Measurements from ENCODE around the gene ANKRD63. TPM values are rescaled to one million over a fixed set of nuclear protein-coding genes. Genes with fewer than 3 reads are reported as not detected.

Gene ANKRD63
- total and polyA plus RNA-seq, 9 of the 15 experiments (the other 6 are each of a cell fraction or from before 2014, with no cell fraction given), result 1.3 to 2.0 (median 1.8) TPM; not detected in 6

DNA sequence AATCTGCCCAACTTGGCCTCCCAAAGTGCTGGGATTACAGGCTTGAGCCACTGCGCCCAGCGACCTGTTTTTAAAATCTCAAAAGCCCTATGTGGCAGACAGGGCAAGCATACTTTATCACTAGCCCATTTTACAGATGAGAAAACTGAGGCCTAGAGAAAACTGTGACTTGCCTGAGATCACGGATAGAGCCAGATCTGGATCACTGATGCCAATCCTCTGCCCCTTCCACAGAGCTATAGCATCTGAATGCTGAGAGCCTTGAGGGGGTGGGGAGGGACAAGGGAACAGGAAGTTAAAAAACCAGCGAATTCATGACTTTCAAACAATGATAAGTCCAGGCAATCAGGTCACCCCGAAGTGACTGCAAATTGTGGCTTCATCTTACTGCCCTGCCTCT is 7.3 kb downstream of the ANKRD63 start (continued):
- no peak for TF ChIP-seq FOXM1 (IDR thresholded peaks at IDR 0.05; ENCODE audit: low read depth)
- no peak for TF ChIP-seq FOXM1 (CRISPR knock-in tag; IDR thresholded peaks at IDR 0.05; ENCODE audit: low read depth)
- TF ChIP-seq SMARCA5 (IDR thresholded peaks at IDR 0.05), result peak; percentile 66; the same call in 1 of the 2 replicates
- TF ChIP-seq KDM1A (IDR thresholded peaks at IDR 0.05), result peak; percentile 78 to 89

GRCh38 chr15:40274350-40275274 is 8.3 kb downstream of the ANKRD63 start:
- Histone ChIP-seq H3K9me3 (replicated peaks; ENCODE audit: control insufficient read depth, insufficient read depth, low read depth, low read length) (no peaks in the 10 kb centered on the region), H3K4me2 (ENCODE audit: insufficient read depth, low read length) (no peak overlapping the region), H4K20me1 (replicated peaks; ENCODE audit: control insufficient read depth, insufficient read depth, low read length) (0 out of 2 replicates have a peak, but pooled peaks cover 3% of the 10 kb centered on the region), H2AFZ (ENCODE audit: low read depth, low read length) (peak overlapping the region; percentile 79), H3K9me1 (ENCODE audit: control insufficient read depth, insufficient read depth, low read length) (no peaks in the 10 kb centered on the region), H3K27ac (ENCODE audit: extremely low read depth, low read depth, low read length) (no peak overlapping the region), H3K4me1 (replicated peaks in 1 of 2; ENCODE audit: control insufficient read depth in 2 of 2, insufficient read depth in 2 of 2, low read length in 2 of 2) (peaks cover 13 to 38% of the 10 kb centered on the region in 2 experiments), H3K36me3 (ENCODE audit: control insufficient read depth, insufficient read depth, low read length) (no peaks in the 10 kb centered on the region), H3K27me3 (ENCODE audit: control insufficient read depth in 2 of 2, insufficient read depth in 2 of 2, low read length in 2 of 2) (peaks cover 0 to 16% of the 10 kb centered on the region in 2 experiments; a peak in 2 of 5 replicates), H3K79me2 (ENCODE audit: control insufficient read depth, insufficient read depth, low read length) (no peaks in the 10 kb centered on the region), H3K9ac (ENCODE audit: insufficient read depth in 1 of 2, low read depth in 2 of 2, low read length in 2 of 2) (peak overlapping the region in 1 of 2 experiments; percentile 33; a peak in 1 of 4 replicates), H3K4me3 (no peak overlapping the region)
- peak; percentile 78 for ATAC-seq
- intact Hi-C loops (cut with micrococcal nuclease) (loop anchor here (1.0 to 5.0 kb wide), 4 partner anchors 42 to 487 kb away; no protein-coding TSS in a partner anchor), in situ Hi-C loops (cut with MboI) (loop anchor here (5.0 kb wide), 3 partner anchors 38 to 227 kb away; no protein-coding TSS in a partner anchor)
- DNase-seq (ENCODE audit: extremely low read depth in 1 of 4, low spot score in 3 of 4), result peak; percentile 79 to 91 (median 82)
- peak; percentile 94 for FAIRE-seq
- CTCF ChIA-PET (ENCODE audit: low intra/inter-chr PET ratio), result interaction anchor here (0.6 to 7.1 kb wide), 16 partner anchors 10 to 589 kb away, joined by 3 to 218 read pairs (median 4); no protein-coding TSS in a partner anchor
- no TSS peak for BruUV-seq (replicated peaks)
- 33% methylated on average over 26 of the region's 26 CpGs for WGBS (ENCODE audit: insufficient coverage, low coverage, missing lambda C conversion rate)
- POLR2A ChIA-PET, result interaction anchor here (0.6 to 2.1 kb wide), 9 partner anchors 9 to 239 kb away, joined by 3 to 11 read pairs (median 4); no protein-coding TSS in a partner anchor
- TF ChIP-seq ZFP36 (IDR thresholded peaks at IDR 0.05; ENCODE audit: low read depth, low read length, partially characterized antibody) (no peak), JUN (IDR thresholded peaks at IDR 0.05; ENCODE audit: borderline replicate concordance, low read depth, low read length) (peak; percentile 74), JUN (CRISPR knock-in tag; IDR thresholded peaks at IDR 0.05; ENCODE audit: borderline replicate concordance) (no peak), ZFP91 (CRISPR knock-in tag; IDR thresholded peaks at IDR 0.05) (0 out of 2 replicates have a peak, but pooled peaks have one; percentile 41), RNF2 (IDR thresholded peaks at IDR 0.05) (0 out of 2 replicates have a peak, but pooled peaks have one; percentile 21), SIN3B (IDR thresholded peaks at IDR 0.05; ENCODE audit: low read depth) (0 out of 2 replicates have a peak, but pooled peaks have one; percentile 17), ZNF780A (CRISPR knock-in tag; IDR thresholded peaks at IDR 0.05) (no peak), MAFK (IDR thresholded peaks at IDR 0.05; ENCODE audit: low read length) (0 out of 2 replicates have a peak, but pooled peaks have one; percentile 32), E2F3 (CRISPR knock-in tag; IDR thresholded peaks at IDR 0.05) (no peak), POU5F1 (IDR thresholded peaks at IDR 0.05; ENCODE audit: borderline replicate concordance, low read depth, low read length, partially characterized antibody) (no peak), BRD4 (IDR thresholded peaks at IDR 0.05) (no peak), SMC3 (conservative IDR thresholded peaks at IDR 0.05; ENCODE audit: insufficient read depth, low read depth, low read length) (peak; percentile 100), TBL1XR1 (IDR thresholded peaks at IDR 0.05; ENCODE audit: low read length in 2 of 2) (0 out of 4 replicates have a peak, but pooled peaks of 1 of the 2 experiments have one; percentile 80)
- TF ChIP-seq, protein P1, sequence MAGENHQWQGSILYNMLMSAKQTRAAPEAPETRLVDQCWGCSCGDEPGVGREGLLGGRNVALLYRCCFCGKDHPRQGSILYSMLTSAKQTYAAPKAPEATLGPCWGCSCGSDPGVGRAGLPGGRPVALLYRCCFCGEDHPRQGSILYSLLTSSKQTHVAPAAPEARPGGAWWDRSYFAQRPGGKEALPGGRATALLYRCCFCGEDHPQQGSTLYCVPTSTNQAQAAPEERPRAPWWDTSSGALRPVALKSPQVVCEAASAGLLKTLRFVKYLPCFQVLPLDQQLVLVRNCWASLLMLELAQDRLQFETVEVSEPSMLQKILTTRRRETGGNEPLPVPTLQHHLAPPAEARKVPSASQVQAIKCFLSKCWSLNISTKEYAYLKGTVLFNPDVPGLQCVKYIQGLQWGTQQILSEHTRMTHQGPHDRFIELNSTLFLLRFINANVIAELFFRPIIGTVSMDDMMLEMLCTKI (IDR thresholded peaks at IDR 0.05; ENCODE audit: partially characterized antibody), result no peak

All from K562 (cell line).